Measurements from ENCODE around the gene MAZ. TPM values are rescaled to one million over a fixed set of nuclear protein-coding genes. Genes with fewer than 3 reads are reported as not detected.
"Not testable (repeated sequence)": the region's sequence is repeated elsewhere in the genome, so short reads cannot be mapped to it uniquely, and the experiment has no call there.

Gene MAZ
- total RNA-seq, 1 experiment from 2014 or later = 84.6 TPM

DNA sequence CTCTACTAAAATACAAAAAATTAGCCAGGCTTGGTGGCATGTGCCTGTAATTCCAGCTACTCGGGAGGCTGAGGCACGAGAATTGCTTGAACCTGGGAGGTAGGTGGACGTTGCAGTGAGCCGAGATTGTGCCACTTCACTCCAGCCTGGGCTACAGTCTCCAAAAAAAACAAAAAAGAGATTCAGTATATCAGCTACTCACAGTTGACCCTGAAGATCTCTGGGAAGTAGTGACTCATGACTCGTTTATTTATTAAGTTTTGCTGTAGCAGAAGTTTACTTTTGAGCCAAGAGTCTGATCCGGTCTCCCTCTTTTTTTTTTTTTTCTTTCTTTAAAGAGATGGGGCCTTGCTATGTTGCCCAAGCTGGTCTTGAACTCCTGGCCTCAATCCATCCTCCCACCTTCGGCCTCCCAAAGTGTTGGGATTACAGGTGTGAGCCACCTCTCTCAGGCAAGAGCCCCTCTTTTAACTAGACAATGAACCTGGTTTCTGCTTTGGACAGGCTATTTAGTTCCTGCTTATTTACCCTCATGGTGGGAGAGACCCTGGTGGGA lies 18.3 kb downstream of the MAZ start:
- peak; percentile 80 for DNase-seq (ENCODE audit: low spot score)

DNA sequence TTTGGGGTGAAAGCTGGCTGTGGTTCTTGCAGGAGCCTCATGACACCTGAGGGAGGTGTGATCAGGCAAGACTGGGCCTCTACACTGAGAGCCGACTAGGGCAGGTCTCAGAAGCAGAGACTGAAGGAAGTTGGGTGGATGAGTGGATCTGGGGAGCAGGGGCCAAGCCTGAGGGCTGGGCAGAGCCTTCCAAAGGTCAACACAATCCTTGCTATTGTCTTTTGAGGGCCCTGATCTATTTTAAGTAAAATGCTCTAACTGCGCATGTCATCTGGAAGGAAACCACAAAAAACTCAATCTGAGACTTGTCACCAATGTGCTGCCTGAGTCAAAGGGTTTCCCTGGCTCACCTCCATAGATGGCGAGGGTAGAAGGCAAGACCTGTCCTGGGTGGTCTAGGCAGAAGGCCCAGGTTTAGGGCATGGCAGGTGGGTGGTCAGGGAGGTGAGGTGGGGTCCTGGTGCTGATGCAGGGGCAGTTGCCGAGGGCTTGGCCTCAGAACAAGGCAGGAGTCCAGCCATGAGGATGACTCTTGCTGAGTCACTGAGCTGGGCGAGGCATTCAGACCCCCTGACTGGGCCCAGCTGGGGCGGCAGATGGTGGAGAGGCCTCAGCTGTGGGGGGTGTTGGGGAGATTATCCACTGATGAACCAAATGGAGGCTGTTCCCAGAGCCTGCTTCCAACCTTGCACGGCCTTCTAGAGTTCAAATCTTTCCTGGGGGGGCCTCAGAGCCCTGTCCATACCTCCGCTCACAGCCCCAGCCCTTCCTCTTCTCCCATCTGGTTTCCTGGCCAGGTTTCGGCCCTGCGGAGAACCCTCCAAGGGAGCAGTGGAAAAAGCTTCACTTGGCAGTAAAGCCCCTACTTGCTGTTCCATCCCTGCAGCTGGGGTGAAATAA lies 19.1 kb downstream of the MAZ start:
- peak; percentile 64 for DNase-seq (ENCODE audit: low spot score)

DNA sequence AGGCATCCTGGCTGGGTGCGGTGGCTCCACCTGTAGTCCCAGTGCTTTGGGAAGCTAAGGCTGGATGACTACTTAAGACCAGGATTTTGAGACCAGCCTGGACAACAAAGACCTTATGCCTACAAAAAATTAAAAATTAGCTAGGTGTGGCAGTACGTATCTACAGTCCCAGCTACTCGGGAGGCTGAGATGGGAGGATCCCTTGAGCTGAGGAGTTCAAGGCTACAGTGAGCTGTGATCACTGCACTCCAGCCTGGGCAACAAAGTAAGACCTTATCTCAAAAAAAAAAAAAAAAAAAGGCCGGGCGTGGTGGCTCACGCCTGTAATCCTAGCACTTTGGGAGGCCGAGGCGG lies 20.0 kb downstream of the MAZ start:
- no peak for DNase-seq (ENCODE audit: low spot score)

DNA sequence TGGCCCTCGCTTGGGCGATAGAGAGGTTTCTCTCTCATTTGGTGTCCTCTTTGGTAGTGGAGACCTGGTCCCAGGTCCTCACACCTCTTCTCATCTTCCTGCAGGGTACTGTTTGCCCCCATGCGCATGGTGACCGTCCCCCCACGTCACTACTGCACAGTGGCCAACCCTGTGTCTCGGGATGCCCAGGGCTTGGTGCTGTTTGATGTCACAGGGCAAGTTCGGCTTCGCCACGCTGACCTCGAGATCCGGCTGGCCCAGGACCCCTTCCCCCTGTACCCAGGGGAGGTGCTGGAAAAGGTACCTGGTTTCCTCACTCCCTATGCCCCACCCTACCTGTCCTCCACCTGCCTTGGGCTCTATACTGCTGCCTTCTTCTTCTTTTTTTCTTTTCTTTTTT lies 24.4 kb downstream of the MAZ start:
- no peak for DNase-seq (ENCODE audit: low spot score)

DNA sequence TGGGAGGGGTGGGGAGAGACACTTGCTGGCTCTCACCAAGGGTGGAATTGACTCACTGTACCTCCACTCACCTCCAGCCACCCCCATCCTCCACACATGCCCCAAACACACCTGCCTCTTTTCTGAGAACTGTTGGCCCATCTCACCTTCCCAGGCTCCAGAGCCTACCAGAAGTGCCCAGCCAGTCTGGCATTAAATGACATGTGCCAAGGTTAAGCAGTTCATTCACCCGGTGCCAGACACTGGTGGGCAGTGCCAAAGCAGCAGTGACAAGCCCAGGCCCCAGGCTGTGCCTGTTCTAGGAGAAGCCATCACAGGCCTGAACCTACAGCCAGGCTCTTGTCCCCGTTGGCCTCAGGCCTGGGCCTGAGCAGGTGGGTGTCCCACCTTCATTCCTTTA lies 25.2 kb downstream of the MAZ start:
- no peak for DNase-seq (ENCODE audit: low spot score)

DNA sequence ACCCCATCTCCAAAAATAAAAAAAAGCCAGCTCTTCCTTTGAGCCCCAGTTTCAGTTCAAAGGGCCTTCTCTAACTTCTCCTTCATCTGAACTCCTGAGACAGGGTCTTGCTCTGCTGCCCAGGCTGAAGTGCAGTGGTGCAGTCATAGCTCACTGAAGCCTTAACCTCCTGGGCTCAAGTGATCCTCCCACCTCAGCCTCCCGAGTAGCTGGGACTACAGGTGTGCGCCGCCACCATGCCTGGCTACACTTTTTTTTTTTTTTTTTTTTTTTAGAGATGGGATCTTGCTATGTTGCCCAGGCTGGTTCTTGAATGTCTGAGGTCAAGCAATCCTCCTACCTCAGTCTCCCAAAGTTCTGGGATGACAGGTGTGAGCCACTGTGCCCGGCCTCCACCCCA lies 26.9 kb downstream of the MAZ start:
- not testable (repeated sequence) for DNase-seq (ENCODE audit: low spot score)

DNA sequence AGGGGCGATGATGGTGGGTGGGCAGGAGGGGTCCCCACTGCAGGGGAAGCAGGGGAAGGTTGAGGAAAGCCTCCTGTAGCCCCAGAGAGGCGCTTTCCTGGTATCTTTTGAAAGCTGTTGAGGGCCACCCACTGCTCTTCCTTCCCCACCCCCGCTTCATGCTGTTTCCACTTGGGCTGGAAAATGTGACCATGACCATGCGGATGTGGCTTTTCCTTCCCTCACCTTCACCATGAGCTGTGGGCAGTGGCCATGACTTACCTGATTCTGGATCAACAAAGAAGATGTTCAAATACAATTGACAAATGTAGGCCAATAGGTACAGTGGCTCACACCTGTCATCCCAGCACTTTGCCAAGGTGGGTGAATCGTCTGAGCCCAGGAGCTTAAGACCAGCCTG lies 27.8 kb downstream of the MAZ start:
- no peak for DNase-seq (ENCODE audit: low spot score)

DNA sequence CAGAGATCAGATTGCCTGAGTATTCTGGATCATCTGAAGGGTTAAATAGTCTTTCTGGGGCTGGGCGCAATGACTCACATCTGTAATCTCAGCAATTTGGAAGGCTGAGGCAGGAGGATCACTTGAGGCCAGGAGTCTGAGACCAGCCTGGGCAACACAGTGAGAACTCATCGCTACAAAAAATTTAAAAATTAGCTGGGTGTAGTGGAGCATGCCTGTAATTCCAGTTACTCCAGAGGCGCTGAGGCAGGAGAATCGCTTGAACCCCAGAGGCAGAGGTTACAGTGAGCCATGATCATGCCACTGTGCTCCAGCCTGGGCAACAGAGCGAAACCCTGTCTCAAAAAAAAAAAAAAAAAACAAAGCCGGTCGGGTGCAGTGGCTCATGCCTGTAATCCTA lies 29.6 kb downstream of the MAZ start:
- DNase-seq (ENCODE audit: low spot score) = no peak

DNA sequence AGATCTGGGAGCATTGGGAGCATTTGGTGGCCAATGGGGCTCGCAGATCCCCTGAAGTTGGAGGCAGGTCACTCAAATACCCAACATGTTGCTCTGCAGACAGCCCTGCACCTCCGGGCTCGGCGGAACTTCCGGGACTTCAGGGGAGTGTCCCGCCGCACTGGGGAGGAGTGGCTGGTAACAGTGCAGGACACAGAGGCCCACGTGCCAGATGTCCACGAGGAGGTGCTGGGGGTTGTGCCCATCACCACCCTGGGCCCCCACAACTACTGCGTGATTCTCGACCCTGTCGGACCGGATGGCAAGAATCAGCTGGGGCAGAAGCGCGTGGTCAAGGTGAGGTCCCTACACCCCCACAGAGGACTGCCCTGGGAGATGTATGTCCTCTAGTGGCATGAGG lies 30.3 kb downstream of the MAZ start:
- DNase-seq (ENCODE audit: low spot score) = no peak

DNA sequence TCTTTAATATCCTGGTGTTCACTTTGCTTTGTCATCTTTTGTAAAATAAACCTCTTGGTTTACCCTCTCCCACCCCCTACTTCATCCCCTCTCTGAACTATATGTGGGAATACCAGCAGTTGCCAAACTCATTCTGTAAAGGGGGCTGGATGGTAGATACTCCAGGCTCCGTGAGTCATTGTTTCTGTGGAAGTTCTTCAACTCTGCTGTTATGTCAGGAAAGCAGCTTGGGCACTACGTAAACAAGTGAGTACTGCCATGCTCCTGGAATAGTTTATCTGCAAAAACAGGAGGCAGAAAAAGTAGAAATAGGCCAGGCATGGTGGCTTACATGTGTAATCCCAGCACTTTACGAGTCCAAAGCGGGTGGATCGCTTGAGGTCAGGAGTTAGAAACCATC lies 31.5 kb downstream of the MAZ start:
- no peak for DNase-seq (ENCODE audit: low spot score)

DNA sequence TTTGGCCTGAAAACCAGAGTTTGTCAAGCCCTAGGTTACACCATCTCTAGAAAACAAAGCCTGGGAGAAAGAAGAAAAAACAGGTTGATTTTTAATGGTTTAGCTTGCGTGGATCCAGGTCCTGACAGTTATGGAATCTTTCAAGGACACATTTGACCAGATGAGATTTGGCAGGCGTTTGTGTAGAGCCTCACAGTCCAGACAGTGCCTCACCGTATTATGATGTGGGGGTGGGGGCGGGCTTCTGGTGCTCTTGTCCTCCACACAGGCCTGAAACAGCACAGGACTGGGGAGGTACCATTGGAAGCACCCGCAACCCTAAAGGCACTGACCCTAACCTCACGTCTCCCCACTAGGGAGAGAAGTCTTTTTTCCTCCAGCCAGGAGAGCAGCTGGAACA lies 33.5 kb downstream of the MAZ start:
- DNase-seq (ENCODE audit: low spot score) = no peak

DNA sequence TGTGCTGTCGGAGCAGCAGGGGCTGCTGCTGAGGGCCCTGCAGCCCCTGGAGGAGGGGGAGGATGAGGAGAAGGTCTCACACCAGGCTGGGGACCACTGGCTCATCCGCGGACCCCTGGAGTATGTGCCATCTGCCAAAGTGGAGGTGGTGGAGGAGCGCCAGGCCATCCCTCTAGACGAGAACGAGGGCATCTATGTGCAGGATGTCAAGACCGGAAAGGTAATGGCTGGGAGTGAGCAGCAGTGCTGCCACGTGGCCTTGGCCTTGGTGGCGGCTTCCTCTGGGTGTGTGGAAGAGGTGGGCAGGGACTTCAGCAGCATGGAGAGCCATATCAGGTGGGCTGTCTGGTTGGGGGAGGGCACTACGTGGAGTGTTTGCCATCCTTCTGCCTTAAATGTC lies 33.9 kb downstream of the MAZ start:
- no peak for DNase-seq (ENCODE audit: low spot score)

DNA sequence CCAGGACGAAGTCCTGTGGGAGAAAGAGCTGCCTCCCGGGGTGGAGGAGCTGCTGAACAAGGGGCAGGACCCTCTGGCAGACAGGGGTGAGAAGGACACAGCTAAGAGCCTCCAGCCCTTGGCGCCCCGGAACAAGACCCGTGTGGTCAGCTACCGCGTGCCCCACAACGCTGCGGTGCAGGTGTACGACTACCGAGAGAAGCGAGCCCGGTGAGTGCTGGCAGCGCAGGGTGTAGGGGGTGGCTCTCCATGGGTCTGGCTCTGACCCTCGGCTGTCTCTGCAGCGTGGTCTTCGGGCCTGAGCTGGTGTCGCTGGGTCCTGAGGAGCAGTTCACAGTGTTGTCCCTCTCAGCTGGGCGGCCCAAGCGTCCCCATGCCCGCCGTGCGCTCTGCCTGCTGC lies 35.3 kb downstream of the MAZ start:
- no peak for DNase-seq (ENCODE audit: low spot score)

DNA sequence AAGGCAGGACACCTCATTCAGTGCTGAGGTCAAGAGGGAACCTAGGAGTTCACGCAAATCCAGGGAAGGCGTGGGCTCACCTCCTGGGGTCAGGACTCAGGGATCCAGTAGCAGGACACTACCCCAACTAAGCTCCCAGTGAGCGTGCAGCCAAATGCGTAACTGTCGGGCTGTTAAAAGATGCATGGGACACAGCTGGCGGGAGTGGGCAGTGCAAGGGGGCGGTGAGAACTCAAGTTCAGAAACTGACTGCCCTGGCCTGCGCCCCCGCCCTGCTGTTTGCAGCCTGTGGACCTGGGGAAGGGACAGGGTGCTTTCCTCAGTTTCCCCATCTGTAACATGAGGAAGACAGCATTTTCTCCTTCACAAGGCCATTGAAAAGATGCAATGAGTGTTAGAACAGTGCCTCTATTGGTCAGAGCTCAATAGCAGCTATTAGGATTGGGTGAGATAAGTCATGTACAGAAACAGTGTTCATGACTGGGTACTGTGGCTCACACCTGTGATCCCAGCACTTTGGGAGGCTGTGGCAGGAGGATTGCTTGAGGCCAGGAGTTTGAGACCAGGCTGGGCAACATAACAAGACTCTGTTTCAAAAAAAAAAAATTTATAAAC lies 36.5 kb downstream of the MAZ start:
- no peak for DNase-seq (ENCODE audit: low spot score)

DNA sequence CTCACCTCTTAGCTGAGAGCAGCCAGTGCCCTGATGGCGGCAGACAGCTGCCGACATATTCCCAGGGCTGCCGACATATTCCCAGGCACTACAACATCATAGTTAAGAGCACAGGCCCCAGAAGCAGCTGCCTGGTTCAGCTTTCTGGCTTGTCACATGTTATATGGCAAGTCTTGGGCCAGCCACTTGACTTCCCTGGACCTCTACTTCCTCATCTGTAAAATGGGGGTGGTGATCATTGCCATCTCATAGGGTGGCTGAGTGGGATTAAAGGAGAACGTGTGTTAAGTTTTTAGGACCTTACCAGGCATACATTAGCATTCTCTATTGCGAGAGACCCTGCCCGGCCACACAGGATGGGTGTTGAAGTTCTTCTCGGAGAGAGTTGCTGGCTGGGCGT lies 37.6 kb downstream of the MAZ start:
- no peak for DNase-seq (ENCODE audit: low spot score)

DNA sequence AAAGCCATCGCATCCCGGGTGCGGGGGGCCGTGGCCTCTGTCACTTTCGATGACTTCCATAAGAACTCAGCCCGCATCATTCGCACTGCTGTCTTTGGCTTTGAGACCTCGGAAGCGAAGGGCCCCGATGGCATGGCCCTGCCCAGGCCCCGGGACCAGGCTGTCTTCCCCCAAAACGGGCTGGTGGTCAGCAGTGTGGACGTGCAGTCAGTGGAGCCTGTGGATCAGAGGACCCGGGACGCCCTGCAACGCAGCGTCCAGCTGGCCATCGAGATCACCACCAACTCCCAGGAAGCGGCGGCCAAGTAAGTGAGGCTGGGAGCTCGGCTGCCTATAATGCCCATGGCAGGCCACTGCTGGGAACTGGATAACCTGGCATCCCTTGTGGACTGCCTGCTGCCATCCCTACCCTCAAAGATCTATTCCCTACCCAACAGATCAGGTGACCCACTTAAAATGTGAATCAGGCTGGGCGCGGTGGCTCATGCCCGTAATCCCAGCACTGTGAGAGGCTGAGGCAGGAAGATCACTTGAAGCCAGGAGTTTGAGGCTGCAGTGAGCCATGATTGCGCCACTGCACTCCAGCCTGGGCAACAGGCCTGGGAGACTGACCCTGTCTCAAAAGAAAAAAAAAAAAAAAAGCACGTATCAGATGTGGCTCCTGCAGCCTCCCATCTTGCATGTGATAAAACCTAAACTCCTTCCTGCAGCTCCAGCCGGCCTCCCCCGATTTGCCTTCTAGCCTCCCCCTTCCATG lies 38.4 kb downstream of the MAZ start:
- no peak for DNase-seq (ENCODE audit: low spot score)

DNA sequence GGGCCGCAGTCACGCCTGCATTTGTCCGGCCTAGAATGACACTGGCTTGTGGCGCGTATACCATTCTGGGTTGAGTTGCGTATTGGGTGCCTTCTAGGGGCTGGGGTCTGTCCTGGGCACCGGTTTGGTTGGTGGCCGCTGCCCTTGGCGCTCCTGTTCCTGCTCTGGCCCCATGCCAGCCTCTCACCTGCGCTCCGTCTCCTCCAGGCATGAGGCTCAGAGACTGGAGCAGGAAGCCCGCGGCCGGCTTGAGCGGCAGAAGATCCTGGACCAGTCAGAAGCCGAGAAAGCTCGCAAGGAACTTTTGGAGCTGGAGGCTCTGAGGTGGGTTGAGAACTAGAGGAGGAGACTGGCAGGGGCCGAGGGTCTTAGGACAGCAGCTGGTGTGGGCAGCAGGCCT lies 39.3 kb downstream of the MAZ start:
- DNase-seq (ENCODE audit: low spot score) = no peak

DNA sequence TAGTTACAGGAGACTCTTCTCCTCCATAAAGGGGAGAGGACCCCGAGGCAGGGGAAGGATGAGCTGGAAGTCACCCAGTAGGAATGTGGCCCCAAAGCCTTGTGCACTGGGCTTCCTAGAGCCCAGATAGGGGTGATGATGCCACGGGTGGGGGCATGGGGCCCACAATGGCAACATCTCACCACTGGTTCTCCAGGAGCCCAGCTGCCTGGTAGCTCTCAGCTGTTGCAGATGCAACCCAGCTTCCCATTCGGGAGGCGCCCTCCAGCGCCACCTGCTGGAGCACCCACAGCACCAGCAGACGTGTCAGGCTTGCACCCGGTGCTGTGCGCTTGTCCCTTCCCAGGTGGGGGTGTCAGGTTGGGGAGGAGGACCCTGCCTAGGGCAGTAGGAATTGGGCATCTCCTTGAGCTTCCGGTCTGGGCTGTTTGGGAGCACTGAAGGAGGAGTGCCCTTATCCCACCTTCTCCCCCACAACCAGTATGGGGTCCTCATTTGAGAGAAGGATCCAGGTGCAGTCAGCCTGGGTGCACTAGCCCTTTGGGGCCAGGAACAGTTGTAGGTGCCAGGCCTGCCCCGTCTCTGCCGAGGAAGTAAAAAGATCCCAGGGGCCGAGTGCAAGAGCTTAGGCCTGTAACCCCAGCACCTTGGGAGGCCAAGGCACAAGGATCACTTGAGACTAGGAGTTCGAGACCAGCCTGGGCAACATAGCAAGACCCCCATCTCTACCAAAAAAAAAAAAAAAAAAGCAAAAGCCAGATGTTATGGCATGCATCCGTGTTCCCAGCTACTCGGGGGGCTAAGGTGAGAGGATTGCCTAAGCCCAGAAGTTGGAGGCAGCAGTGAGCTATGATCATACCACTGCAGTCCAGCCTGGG lies 42.3 kb downstream of the MAZ start:
- DNase-seq (ENCODE audit: low spot score) = peak; percentile 29

DNA sequence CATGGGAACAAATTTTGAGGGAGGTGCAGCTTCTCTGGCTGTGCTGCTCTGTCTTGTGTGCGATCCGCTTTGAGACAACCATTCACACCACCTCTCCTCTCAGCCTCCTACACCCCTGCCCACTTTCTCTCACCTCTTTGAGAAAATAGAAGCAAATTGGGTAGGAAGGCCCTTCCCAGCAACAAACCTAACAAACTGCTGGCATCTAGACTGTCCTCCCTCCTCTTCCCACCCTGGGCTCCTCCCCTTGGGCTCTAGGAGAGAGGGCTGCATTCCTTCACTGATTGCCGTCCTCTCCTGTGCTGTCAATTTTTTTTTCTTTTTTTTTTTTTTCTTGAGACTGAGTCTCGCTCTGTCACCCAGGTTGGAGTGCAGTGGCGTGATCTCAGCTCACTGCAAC lies 43.2 kb downstream of the MAZ start:
- DNase-seq (ENCODE audit: low spot score) = no peak

DNA sequence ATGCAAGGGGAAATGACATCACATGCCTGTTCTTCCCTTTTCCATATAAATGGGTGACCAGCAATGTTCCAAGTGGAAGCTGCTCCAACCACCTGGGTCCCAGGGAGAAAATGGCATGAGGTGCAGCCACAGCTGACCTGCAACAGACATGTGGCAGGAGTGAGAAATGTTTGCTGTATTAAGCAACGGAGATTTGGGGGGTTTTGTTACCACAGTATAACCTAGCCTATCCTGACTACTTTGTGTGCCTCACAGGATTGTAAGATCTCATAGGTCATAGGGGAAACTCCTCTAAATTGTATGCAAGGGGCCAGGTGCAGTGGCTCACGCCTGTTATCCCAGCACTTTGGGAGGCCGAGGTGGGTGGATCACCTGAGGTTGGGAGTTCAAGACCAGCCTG lies 44.7 kb downstream of the MAZ start:
- no peak for DNase-seq (ENCODE audit: low spot score)

DNA sequence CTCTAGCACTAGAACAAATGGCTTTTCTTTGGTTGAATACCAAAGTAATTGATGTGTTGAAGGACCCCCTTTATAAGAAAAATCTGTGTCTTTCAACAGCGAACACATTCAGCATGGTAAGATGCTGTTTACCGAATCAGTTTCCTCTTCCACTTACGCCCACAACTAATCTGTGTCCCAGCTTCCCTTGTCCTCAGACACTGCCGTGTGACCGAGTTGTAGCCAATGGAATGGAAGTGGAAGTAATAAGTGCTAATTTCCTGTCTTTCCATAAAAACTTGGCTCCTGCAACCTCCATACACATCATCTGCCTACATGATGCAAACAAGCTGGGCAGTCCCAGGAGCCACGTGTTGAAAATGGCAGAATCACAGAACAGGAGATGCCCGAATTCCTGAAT lies 46.3 kb downstream of the MAZ start:
- no peak for DNase-seq (ENCODE audit: low spot score)

Measured in H4 (cell line).